Lung (tissue), 12 donors: ENCODE measurements around the gene SEMA4D. TPM values are rescaled to one million over a fixed set of nuclear protein-coding genes. Genes with fewer than 3 reads are reported as not detected.

ENCODE experiments used
- ATAC-seq: fragments of 200-7000 bp; cut with Tn5 transposase; one replicate; pipeline ENCODE4 v1.9.1; 2020; ENCODE audit warnings: moderate number of reproducible peaks; ENCODE audit not compliant: insufficient read depth, low FRiP score
- DNase-seq, 3 donors: peaks; one replicate each; pipeline ENCODE4 v3.0.0-alpha.2; 2013 to 2017
- H3K27ac ChIP-seq, 2 donors: one replicate each; pipeline ENCODE4 v1.5.1; 2013; ENCODE audit warnings: mild to moderate bottlenecking in 2 of 2, moderate library complexity in 2 of 2, control low read depth in 1 of 2, inconsistent platforms in 1 of 2, low read depth in 1 of 2, low read length in 1 of 2
- H3K27me3 ChIP-seq, 3 donors: one replicate each; pipeline ENCODE4 v1.5.1; 2013; ENCODE audit warnings: low read length in 2 of 3; ENCODE audit not compliant: control insufficient read depth in 3 of 3, insufficient read depth in 3 of 3
- H3K36me3 ChIP-seq, 4 donors: one replicate each; pipeline ENCODE4 v1.5.1; 2013; ENCODE audit warnings: low read length in 4 of 4, mild to moderate bottlenecking in 1 of 4, moderate library complexity in 1 of 4; ENCODE audit not compliant: control insufficient read depth in 4 of 4, insufficient read depth in 4 of 4
- H3K4me1 ChIP-seq, 5 donors: one replicate each; pipeline ENCODE4 v1.5.1; 2013; ENCODE audit warnings: low read length in 5 of 5, mild to moderate bottlenecking in 2 of 5, moderate library complexity in 1 of 5; ENCODE audit not compliant: control insufficient read depth in 5 of 5, insufficient read depth in 5 of 5
- H3K4me3 ChIP-seq: one replicate; pipeline ENCODE4 v1.5.1; 2013; ENCODE audit warnings: mild to moderate bottlenecking, control low read depth, moderate library complexity
- H3K9ac ChIP-seq, 2 donors: one replicate each; pipeline ENCODE4 v1.5.1; 2013; ENCODE audit warnings: low read length in 2 of 2, control low read depth in 1 of 2; ENCODE audit not compliant: insufficient read depth in 1 of 2
- H3K9me3 ChIP-seq, 4 donors: one replicate each; pipeline ENCODE4 v1.5.1; 2013; ENCODE audit warnings: low read length in 3 of 4, mild to moderate bottlenecking in 1 of 4, moderate library complexity in 1 of 4; ENCODE audit not compliant: control insufficient read depth in 4 of 4, insufficient read depth in 3 of 4
- CTCF ChIP-seq: IDR thresholded peaks from 2 replicates; pipeline ENCODE4 v1.5.1; 2012; ENCODE audit warnings: mild to moderate bottlenecking; ENCODE audit errors: control extremely low read depth, extremely low read depth
- WGBS, 2 donors: extraction: QIAGEN DNeasy Blood & Tissue Kit; methylation state at CpG; one replicate each; pipeline ENCODE4 v1.1.7; 2013; 5-methylcytosine and 5-hydroxymethylcytosine counted together
- polyA plus RNA-seq, 2 donors: library from polyadenylated mRNA; stranded (reverse); fragments of 200-250 nt; gene quantifications; one replicate each; pipeline ENCODE4 v1.2.1, GENCODE V29; 2013
- total RNA-seq, 2 donors: library from RNA; depleted of rRNA in 1 of 2; stranded (reverse); fragments of >200 nt in 1 of 2; gene quantifications; one replicate each; pipeline ENCODE4 v1.2.1, GENCODE V29; 2014 to 2021
- donor health status: control.
- donor health status: control.
- donor health status: Bipolar disorder and iron deficiency.
- donor health status: healthy.
- donor health status: DM: yes; HTN: yes; CAD: no.

SEMA4D gene
- total and polyA plus RNA-seq, 4 donors: 6.7 to 61.5 (median 29.0) TPM

- no peaks in the 10 kb centered on the region for H3K9me3 ChIP-seq
- DNase-seq: no peak
- WGBS, 2 donors: 91 to 96% methylated on average over 11 of the region's 11 CpGs
- ATAC-seq: no peak
- peaks cover 0 to 27% (median 9%) of the 10 kb centered on the region in 4 donors for H3K36me3 ChIP-seq
- H3K9ac ChIP-seq: no peak overlapping the region
- no peak for TF ChIP-seq CTCF
- H3K27me3 ChIP-seq: no peaks in the 10 kb centered on the region
- H3K4me3 ChIP-seq: no peak overlapping the region
- no peaks in the 10 kb centered on the region for H3K4me1 ChIP-seq
- no peak overlapping the region for H3K27ac ChIP-seq
These were observed 101.8 kb downstream of the SEMA4D start for GRCh38 chr9:89395931-89396710.

- no peaks in the 10 kb centered on the region for H3K9me3 ChIP-seq
- H3K4me1 ChIP-seq: no peaks in the 10 kb centered on the region
- H3K36me3 ChIP-seq: peaks cover 0 to 33% (median 9%) of the 10 kb centered on the region in 4 donors
- WGBS, 2 donors: 92 to 97% methylated on average over 12 of the region's 12 CpGs
- no peaks in the 10 kb centered on the region for H3K27me3 ChIP-seq
- DNase-seq (no peak), ATAC-seq (no peak)
- H3K9ac ChIP-seq: no peak overlapping the region
- no peak overlapping the region for H3K27ac ChIP-seq
- H3K4me3 ChIP-seq: no peak overlapping the region
- TF ChIP-seq CTCF: no peak
These were observed 103.5 kb downstream of the SEMA4D start for GRCh38 chr9:89394412-89394811.

- no peak for ATAC-seq
- Histone ChIP-seq H3K27ac (no peak overlapping the region), H3K4me3 (no peak overlapping the region), H3K9me3 (peaks cover 0 to 2% (median 0%) of the 10 kb centered on the region in 4 donors), H3K4me1 (peaks cover 0 to 4% (median 3%) of the 10 kb centered on the region in 5 donors), H3K36me3 (peaks cover 0 to 36% (median 9%) of the 10 kb centered on the region in 4 donors), H3K9ac (no peak overlapping the region), H3K27me3 (no peaks in the 10 kb centered on the region)
- no peak for TF ChIP-seq CTCF
- 86 to 93% methylated on average over 6 of the region's 6 CpGs for WGBS, 2 donors
- DNase-seq: no peak
These were observed 106.3 kb downstream of the SEMA4D start for GRCh38 chr9:89391585-89391984.
